Measurements from ENCODE around the gene TTC24. TPM values are rescaled to one million over a fixed set of nuclear protein-coding genes. Genes with fewer than 3 reads are reported as not detected.

Gene TTC24
- total RNA-seq, 3 donors from 2014 or later = 0.25 to 0.43 (median 0.34) TPM

DNA sequence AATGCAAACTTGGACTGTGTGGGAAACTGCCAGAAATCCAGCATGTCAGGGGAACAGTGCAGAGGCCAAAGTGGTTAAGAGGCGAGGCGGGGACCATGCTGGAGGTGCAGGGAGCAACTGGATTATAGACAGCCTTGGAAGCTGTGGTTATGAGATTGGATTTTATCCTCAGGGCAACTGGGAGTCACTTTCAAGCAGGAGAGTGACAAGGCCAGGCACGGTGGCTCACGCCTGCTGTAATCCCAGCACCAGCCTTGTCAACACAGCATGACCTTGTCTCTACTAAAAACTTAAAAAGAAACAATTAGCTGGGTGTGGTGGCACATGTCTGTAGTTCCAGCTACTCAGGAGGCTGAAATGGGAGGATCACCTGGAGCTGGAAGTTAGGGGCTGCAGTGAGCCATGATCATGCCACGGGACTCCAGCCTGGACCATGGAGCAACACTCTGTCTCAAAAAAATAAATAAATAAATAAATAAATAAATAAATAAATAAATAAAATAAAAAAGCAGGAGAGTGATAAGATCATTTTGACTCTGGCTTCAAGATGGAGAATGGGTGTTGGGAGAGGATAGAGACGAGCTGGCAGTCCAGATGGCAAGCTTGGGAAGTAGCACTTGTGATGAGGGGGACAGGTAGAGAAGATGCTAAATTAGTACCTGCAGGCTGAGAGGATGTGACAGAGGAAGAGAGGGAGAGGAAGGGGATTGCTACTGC is 43.2 kb downstream of the TTC24 start:
- DNase-seq (no peak), ATAC-seq (no peak)
- Histone ChIP-seq H3K9me3 (no peaks in the 10 kb centered on the region), H3K4me1 (ENCODE audit: low read depth) (peaks cover 22% of the 10 kb centered on the region), H3K36me3 (ENCODE audit: low read depth) (no peaks in the 10 kb centered on the region), H3K4me3 (no peak overlapping the region)
- intact Hi-C loops (cut with DNase I, micrococcal nuclease) = no loop called here
- TF ChIP-seq, protein P1, sequence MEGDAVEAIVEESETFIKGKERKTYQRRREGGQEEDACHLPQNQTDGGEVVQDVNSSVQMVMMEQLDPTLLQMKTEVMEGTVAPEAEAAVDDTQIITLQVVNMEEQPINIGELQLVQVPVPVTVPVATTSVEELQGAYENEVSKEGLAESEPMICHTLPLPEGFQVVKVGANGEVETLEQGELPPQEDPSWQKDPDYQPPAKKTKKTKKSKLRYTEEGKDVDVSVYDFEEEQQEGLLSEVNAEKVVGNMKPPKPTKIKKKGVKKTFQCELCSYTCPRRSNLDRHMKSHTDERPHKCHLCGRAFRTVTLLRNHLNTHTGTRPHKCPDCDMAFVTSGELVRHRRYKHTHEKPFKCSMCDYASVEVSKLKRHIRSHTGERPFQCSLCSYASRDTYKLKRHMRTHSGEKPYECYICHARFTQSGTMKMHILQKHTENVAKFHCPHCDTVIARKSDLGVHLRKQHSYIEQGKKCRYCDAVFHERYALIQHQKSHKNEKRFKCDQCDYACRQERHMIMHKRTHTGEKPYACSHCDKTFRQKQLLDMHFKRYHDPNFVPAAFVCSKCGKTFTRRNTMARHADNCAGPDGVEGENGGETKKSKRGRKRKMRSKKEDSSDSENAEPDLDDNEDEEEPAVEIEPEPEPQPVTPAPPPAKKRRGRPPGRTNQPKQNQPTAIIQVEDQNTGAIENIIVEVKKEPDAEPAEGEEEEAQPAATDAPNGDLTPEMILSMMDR (IDR thresholded peaks at IDR 0.05) = no peak

GRCh38 chr1:156623946-156624813 is 44.7 kb downstream of the TTC24 start:
- peaks cover 22% of the 10 kb centered on the region for H3K4me1 ChIP-seq (ENCODE audit: low read depth)
- TF ChIP-seq, protein P1 (IDR thresholded peaks at IDR 0.05) = no peak
- ATAC-seq (peak; percentile 77), DNase-seq (peak; percentile 40 to 64 (median 55))
- no peak overlapping the region for H3K4me3 ChIP-seq
- no peaks in the 10 kb centered on the region for H3K9me3 ChIP-seq
- H3K36me3 ChIP-seq (ENCODE audit: low read depth) = no peaks in the 10 kb centered on the region
- intact Hi-C loops (cut with DNase I, micrococcal nuclease) = no loop called here

DNA sequence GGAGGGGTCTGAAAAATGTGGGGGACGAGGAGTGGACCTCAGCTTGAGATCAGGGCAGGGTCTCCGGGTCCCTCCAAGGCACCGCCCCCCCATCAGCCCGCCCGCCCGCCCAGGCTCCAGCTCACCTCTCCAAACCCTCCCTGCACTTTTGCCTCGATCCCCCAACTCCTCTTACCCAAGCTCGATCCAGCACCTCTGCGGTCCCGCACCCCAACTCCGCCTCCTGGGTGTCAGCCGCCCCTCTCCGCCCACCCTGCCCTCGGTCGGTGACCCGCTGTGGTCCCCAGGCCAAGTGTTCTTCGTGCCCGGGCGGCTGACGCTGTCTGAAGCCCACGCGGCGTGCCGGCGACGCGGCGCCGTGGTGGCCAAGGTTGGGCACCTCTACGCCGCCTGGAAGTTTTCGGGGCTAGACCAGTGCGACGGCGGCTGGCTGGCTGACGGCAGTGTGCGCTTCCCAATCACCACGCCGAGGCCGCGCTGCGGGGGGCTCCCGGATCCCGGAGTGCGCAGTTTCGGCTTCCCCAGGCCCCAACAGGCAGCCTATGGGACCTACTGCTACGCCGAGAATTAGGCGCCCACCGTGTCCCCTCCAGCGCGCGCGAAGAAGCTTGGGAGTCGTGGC is 45.4 kb downstream of the TTC24 start:
- no peak for DNase-seq
- Histone ChIP-seq H3K36me3 (ENCODE audit: low read depth) (no peaks in the 10 kb centered on the region), H3K9me3 (no peaks in the 10 kb centered on the region), H3K4me3 (no peak overlapping the region), H3K4me1 (ENCODE audit: low read depth) (peaks cover 22% of the 10 kb centered on the region)
- intact Hi-C loops (cut with DNase I, micrococcal nuclease) = no loop called here
- TF ChIP-seq, protein P1 (IDR thresholded peaks at IDR 0.05) = no peak
- peak; percentile 9 for ATAC-seq

DNA sequence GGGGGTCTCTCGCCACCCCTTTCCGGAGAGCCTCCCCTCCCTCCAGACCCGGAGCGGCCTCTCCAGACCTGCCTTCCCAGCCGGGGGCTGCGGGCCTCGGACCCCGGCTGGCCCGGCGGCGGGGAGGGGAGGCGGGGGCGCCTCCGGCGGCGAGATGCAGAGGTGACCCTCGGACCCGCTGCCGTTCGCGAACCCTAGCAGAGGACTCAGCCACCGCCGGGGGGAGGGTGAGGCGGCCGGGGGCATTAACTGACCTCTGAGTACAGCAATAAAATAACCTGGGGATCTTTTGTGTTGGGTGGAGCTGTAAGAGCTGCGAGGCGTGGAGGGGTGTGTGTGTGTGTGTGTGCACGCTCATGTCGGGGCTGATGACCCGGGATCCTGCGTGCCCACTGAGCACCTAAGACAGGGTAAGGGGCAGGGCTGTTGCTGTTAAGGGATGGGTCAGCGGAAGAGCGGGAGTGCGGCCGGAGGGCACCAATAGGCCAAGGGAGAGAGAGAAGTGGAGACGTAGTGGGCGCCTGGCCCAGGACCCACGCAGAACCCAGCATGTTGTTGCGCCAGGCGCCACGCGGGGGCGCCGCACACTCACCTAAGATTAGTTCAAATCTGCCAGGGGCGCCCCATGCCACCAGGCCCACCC is 46.0 kb downstream of the TTC24 start:
- Histone ChIP-seq H3K36me3 (ENCODE audit: low read depth) (no peaks in the 10 kb centered on the region), H3K4me1 (ENCODE audit: low read depth) (peaks cover 22% of the 10 kb centered on the region), H3K4me3 (no peak overlapping the region), H3K9me3 (no peaks in the 10 kb centered on the region)
- intact Hi-C loops (cut with DNase I, micrococcal nuclease) = loop anchor here in 1 of 2 donors (2.0 kb wide), 1 partner anchor 31 kb away; no protein-coding TSS in a partner anchor
- ATAC-seq (peak; percentile 61), DNase-seq (peak in 2 of 3 donors; percentile 59 to 71)
- TF ChIP-seq, protein P1 (IDR thresholded peaks at IDR 0.05) = peak; percentile 55

DNA sequence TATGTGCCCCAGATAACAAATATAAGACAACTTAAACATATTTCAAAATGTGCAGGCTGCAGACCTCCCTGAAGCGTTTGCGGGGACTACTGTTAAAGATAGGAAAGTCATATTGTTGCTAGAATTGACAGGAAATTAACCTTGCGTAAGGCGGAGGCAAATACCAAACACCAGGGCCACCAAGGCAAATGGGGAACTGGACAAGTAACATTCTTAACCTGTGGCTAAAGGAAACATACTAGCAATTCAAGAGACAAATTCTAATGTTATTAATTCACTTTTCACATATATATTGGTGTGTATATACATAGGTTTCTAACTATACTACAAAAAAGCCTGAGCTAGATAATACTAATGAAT is 46.5 kb downstream of the TTC24 start:
- TF ChIP-seq, protein P1 (IDR thresholded peaks at IDR 0.05) = no peak
- intact Hi-C loops (cut with DNase I, micrococcal nuclease) = loop anchor here in 1 of 2 donors (2.0 kb wide), 1 partner anchor 31 kb away; no protein-coding TSS in a partner anchor
- no peak overlapping the region for H3K4me3 ChIP-seq

More for the DNA sequence above, 46.5 kb downstream of the TTC24 start:
- ATAC-seq = no peak
- H3K4me1 ChIP-seq (ENCODE audit: low read depth) = peaks cover 22% of the 10 kb centered on the region
- no peak for DNase-seq
- H3K9me3 ChIP-seq = no peaks in the 10 kb centered on the region
- H3K36me3 ChIP-seq (ENCODE audit: low read depth) = no peaks in the 10 kb centered on the region
